GM12878 (cell line): ENCODE data around the gene CRB3. TPM values are rescaled to one million over a fixed set of nuclear protein-coding genes. Genes with fewer than 3 reads are reported as not detected.
A peak's percentile ranks its signal among the peaks of the same experiment; 100 is the strongest.

Experiments
- ATAC-seq: fragments of 200-7000 bp; cut with Tn5 transposase; 3 replicates; pipeline ENCODE4 v1.9.1; 2020; ENCODE audit warnings: mild to moderate bottlenecking, moderate library complexity
- BruUV-seq: library from RNA; stranded (reverse); fragments of 400-500 nt; replicated peaks from 2 replicates; lab custom pipeline; 2021; lab: Mats Ljungman, UMichigan
- CTCF ChIA-PET: fragments of 300-600 bp; sonication (Branson Sonifier 250); formaldehyde crosslinking; extraction: SDS; loops from one replicate; lab custom pipeline; 2021; ENCODE audit warnings: inconsistent platforms; lab: Yijun Ruan, JAX
- POLR2A ChIA-PET: fragments of 350-600 bp; formaldehyde crosslinking; extraction: SDS; loops from one replicate; lab custom pipeline; 2021; ENCODE audit warnings: inconsistent platforms; lab: Charles Lee
- RAD21 ChIA-PET: fragments of 300-600 bp; sonication (Branson Sonifier 250); formaldehyde crosslinking; loops from one replicate; lab custom pipeline; 2023; ENCODE audit warnings: antibody characterized with exemption; ENCODE audit not compliant: unreplicated experiment; lab: Charles Lee
- SMC1A ChIA-PET: fragments of 300-600 bp; sonication (Branson Sonifier 250); formaldehyde crosslinking; loops from one replicate; lab custom pipeline; 2023; ENCODE audit not compliant: unreplicated experiment, uncharacterized antibody; lab: Charles Lee
- DNase-seq: peaks from one replicate; pipeline ENCODE4 v3.0.0-alpha.2; 2011; ENCODE audit warnings: low read depth, low spot score
- FAIRE-seq: peaks from 3 replicates; lab custom pipeline; 2011; peaks lifted over from hg19 to GRCh38; lab: Jason Lieb, UNC
- H2AFZ ChIP-seq: 2 replicates; pipeline ENCODE4 v1.6.0; 2011; ENCODE audit warnings: low read depth, low read length, control low read depth; ENCODE audit not compliant: control insufficient read depth
- H3K27ac ChIP-seq: 2 replicates; pipeline ENCODE4 v1.5.1; 2011; ENCODE audit warnings: control low read depth; ENCODE audit not compliant: control insufficient read depth, insufficient read depth
- H3K27me3 ChIP-seq, 2 experiments: replicated peaks in 1 of 2; 2 replicates each; pipeline versions ENCODE4 v1.6.0 to v1.6.1; 2011; ENCODE audit warnings: low read length in 1 of 2; ENCODE audit not compliant: control insufficient read depth in 2 of 2, insufficient read depth in 2 of 2
- H3K36me3 ChIP-seq, 2 experiments: 2 replicates each; pipeline ENCODE4 v1.5.1; 2011; ENCODE audit warnings: low read length in 1 of 2; ENCODE audit not compliant: control insufficient read depth in 2 of 2, insufficient read depth in 2 of 2
- H3K4me1 ChIP-seq: 2 replicates; pipeline ENCODE4 v1.6.1; 2011; ENCODE audit warnings: mild to moderate bottlenecking, low read length, moderate library complexity, mixed read lengths; ENCODE audit not compliant: control insufficient read depth, insufficient read depth
- H3K4me2 ChIP-seq: 2 replicates; pipeline ENCODE4 v1.6.0; 2011; ENCODE audit warnings: control low read depth; ENCODE audit not compliant: control insufficient read depth, insufficient read depth
- H3K4me3 ChIP-seq: fragments of 200-600 bp; sonication (generic); 2 replicates; pipeline ENCODE4 v1.5.1; 2016
- H3K79me2 ChIP-seq: 2 replicates; pipeline ENCODE4 v1.6.0; 2011; ENCODE audit warnings: low read length; ENCODE audit not compliant: control insufficient read depth, insufficient read depth
- H3K9ac ChIP-seq: 2 replicates; pipeline ENCODE4 v1.8.0; 2011; ENCODE audit warnings: low read length, control low read depth, mixed read lengths; ENCODE audit not compliant: control insufficient read depth, insufficient read depth
- H3K9me3 ChIP-seq: replicated peaks from 3 replicates; pipeline ENCODE4 v1.5.1; 2011; ENCODE audit warnings: mild to moderate bottlenecking, low read length; ENCODE audit not compliant: control insufficient read depth, insufficient read depth
- H4K20me1 ChIP-seq: 2 replicates; pipeline ENCODE4 v1.6.0; 2011; ENCODE audit not compliant: control insufficient read depth, insufficient read depth
- BACH1 ChIP-seq: fragments of 450-650 bp; IDR thresholded peaks from 2 replicates; pipeline ENCODE4 v1.6.1; 2017; ENCODE audit warnings: mild to moderate bottlenecking, borderline replicate concordance
- BHLHE40 ChIP-seq, 2 experiments: fragments of 450-650 bp in 1 of 2; IDR thresholded peaks; 2 replicates each; pipeline ENCODE4 v1.6.1; 2011 to 2017; ENCODE audit warnings: low read depth in 2 of 2, borderline replicate concordance in 1 of 2, improper control_type of control experiment in 1 of 2, low read length in 1 of 2, mild to moderate bottlenecking in 1 of 2
- CHD2 ChIP-seq: IDR thresholded peaks from 2 replicates; pipeline ENCODE4 v1.6.1; 2011; ENCODE audit warnings: low read depth, low read length, improper control_type of control experiment, borderline replicate concordance
- CTCF ChIP-seq, 3 experiments: IDR thresholded peaks in 2 of 3; conservative IDR thresholded peaks in 1 of 3; 2 replicates each; pipeline ENCODE4 v1.5.1; 2011; ENCODE audit warnings: low read depth in 3 of 3, low read length in 3 of 3, mild to moderate bottlenecking in 3 of 3, control low read depth in 2 of 3, moderate library complexity in 2 of 3, inconsistent platforms in 1 of 3, mixed read lengths in 1 of 3; ENCODE audit not compliant: control insufficient read depth in 2 of 3, insufficient read depth in 1 of 3; ENCODE audit errors: extremely low read depth in 1 of 3
- DPF2 ChIP-seq: fragments of 450-650 bp; IDR thresholded peaks from 2 replicates; pipeline ENCODE4 v1.6.1; 2017; ENCODE audit warnings: mild to moderate bottlenecking
- EGR1 ChIP-seq, 2 experiments: IDR thresholded peaks; 1 replicate in 1 of 2; 2 replicates in 1 of 2; pipeline ENCODE4 v1.6.1; 2011 to 2012; ENCODE audit warnings: low read depth in 2 of 2, low read length in 2 of 2, borderline replicate concordance in 1 of 2, mild to moderate bottlenecking in 1 of 2, moderate library complexity in 1 of 2
- EZH2 ChIP-seq: IDR thresholded peaks from 2 replicates; pipeline ENCODE4 v1.6.1; 2012; ENCODE audit warnings: low read depth, mild to moderate bottlenecking, control low read depth, inconsistent platforms, low read length, borderline replicate concordance; ENCODE audit not compliant: control insufficient read depth
- IKZF1 ChIP-seq: fragments of 450-650 bp; conservative IDR thresholded peaks from 2 replicates; pipeline ENCODE4 v1.6.1; 2017; ENCODE audit warnings: antibody characterized with exemption, mild to moderate bottlenecking
- MEF2B ChIP-seq: fragments of 450-650 bp; IDR thresholded peaks from 2 replicates; pipeline ENCODE4 v1.6.1; 2018; ENCODE audit warnings: mild to moderate bottlenecking, moderate library complexity; ENCODE audit not compliant: partially characterized antibody, poor library complexity, severe bottlenecking
- NBN ChIP-seq: fragments of 450-650 bp; IDR thresholded peaks from 2 replicates; pipeline ENCODE4 v1.6.1; 2016
- NFXL1 ChIP-seq: fragments of 450-650 bp; IDR thresholded peaks from 2 replicates; pipeline ENCODE4 v1.6.1; 2017; ENCODE audit warnings: antibody characterized with exemption, mild to moderate bottlenecking, borderline replicate concordance
- PAX5 ChIP-seq: IDR thresholded peaks from 2 replicates; pipeline ENCODE4 v1.6.1; 2011; ENCODE audit warnings: low read depth, low read length, borderline replicate concordance
- POLR2A ChIP-seq: IDR thresholded peaks from 2 replicates; pipeline ENCODE4 v1.6.1; 2011; ENCODE audit warnings: low read depth, mild to moderate bottlenecking, low read length
- SIN3A ChIP-seq: IDR thresholded peaks from 2 replicates; pipeline ENCODE4 v1.6.1; 2012; ENCODE audit warnings: low read depth, low read length, improper control_type of control experiment
- SREBF2 ChIP-seq: IDR thresholded peaks from 2 replicates; pipeline ENCODE4 v1.6.1; 2012; ENCODE audit warnings: mild to moderate bottlenecking, low read length
- YBX1 ChIP-seq: fragments of 450-650 bp; IDR thresholded peaks from 2 replicates; pipeline ENCODE4 v1.6.1; 2016; ENCODE audit warnings: antibody characterized with exemption
- WGBS: methylation state at CpG from one replicate; pipeline ENCODE4 v1.1.6; 2016; ENCODE audit warnings: low lambda C conversion rate; ENCODE audit not compliant: insufficient replicate concordance, insufficient coverage; ENCODE audit errors: missing lambda C conversion rate; 5-methylcytosine and 5-hydroxymethylcytosine counted together
- in situ Hi-C: fragments of 300-500 bp; cut with MboI; formaldehyde crosslinking; loops from 9 replicates; pipeline ENCODE4 v1.14.3; 2018; ENCODE audit warnings: mixed read lengths
- intact Hi-C: fragments of 100-400 bp; cut with micrococcal nuclease; formaldehyde crosslinking; loops from one replicate; pipeline ENCODE4 v1.14.2; 2022; ENCODE audit not compliant: unreplicated experiment
- polyA plus RNA-seq, 11 experiments: library from polyadenylated mRNA; depleted of rRNA in 4 of 11; unstranded in 6 of 11; stranded (reverse) in 5 of 11; fragments of >200 nt; fragmentation: Nextera tagmentation in 4 of 11; fragmentation: Illumina TruSeq in 1 of 11; extraction: Ambion mirVana in 4 of 11; extraction: Trizol in 1 of 11; gene quantifications; 1 replicate in 1 of 11; 2 replicates in 10 of 11; pipeline versions ENCODE4 v1.2.1 to v1.2.3, GENCODE V29; 2011 to 2016; ENCODE audit warnings: inconsistent platforms in 2 of 11, missing spikeins in 2 of 11, low read depth in 1 of 11
- total RNA-seq, 4 experiments: library from RNA; depleted of rRNA in 3 of 4; stranded (reverse); fragments of >200 nt in 3 of 4; fragmentation: Illumina TruSeq in 1 of 4; extraction: Trizol in 1 of 4; gene quantifications; 2 replicates each; pipeline versions ENCODE4 v1.2.1 to v1.2.3, GENCODE V29; 2013 to 2021

Gene CRB3
- total and polyA plus RNA-seq, 10 of the 15 experiments (the other 5 are each of a cell fraction or from before 2014, with no cell fraction given), result 0.11 to 1.9 (median 0.98) TPM; not detected in 1

DNA sequence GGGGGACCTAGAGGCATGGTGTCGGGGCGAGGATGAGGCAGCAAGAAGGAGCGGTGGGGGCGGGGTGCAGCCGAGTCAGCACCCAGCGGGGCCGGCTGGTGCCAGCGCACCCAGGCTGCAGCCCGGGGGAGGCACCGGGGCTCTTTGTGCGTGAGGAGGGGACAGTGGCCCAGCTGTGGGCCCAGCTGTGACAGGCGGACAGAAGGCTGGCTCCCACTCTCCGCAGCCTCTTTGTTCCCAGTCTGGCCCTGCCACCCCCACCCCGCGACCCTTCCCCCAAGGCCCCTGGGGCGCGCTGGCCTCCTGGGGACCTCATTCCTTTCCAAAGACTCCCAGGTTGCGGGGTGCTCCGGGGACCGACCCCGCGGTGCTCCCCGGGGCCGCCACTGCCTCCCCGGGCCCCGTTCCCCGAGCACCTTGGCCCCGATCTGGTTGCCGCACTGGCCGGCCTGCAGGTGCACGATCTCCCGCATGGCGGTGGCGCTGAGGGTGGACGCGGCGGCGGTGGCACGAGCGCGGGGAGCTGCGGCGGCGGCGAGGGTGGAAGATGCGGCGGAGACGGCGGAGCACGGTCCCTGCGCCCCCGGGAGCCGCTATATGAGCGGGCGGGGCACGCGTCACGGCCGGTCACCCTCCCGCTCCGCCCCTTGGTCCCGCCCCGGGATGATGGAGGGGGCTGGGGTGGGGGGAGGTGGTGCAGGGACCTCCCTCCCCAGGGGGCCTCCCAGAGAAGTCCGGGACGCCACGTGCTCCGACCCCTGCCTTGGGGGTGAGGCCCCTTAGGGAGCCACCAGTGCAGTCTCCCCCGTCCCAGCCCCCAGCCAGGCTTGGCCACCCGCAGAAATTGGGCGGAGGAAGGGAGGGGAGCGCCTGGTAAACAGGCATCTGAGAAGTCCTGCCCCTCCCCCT, 37.9 kb downstream of the CRB3 start, which contains the start of gene TUBB4A:
TSS of gene TUBB4A (minus strand) at position 570 of the 909 bp plus-strand sequence. CDS start at position 473, 97 bp downstream.
- in situ Hi-C loops, result no loop called here
- Histone ChIP-seq H3K9me3 (no peaks in the 10 kb centered on the region), H3K27ac (no peak within 1 kb of the TSS), H4K20me1 (no peaks in the 10 kb centered on the region), H3K4me3 (peak within 1 kb of the TSS; percentile 71), H3K79me2 (no peaks in the 10 kb centered on the region), H3K27me3 (peaks cover 0 to 2% of the 10 kb centered on the region in 2 experiments; a peak in 3 of 4 replicates), H2AFZ (peak within 1 kb of the TSS; percentile 72), H3K4me1 (peaks cover 2% of the 10 kb centered on the region), H3K36me3 (no peaks in the 10 kb centered on the region), H3K4me2 (peak within 1 kb of the TSS; percentile 87), H3K9ac (peak within 1 kb of the TSS; percentile 22; the same call in 1 of the 2 replicates)
- ChIA-PET POLR2A (interaction anchor here (0.6 to 0.7 kb wide), 2 partner anchors 39 to 97 kb away, joined by 3 to 5 read pairs; no protein-coding TSS in a partner anchor), SMC1A (interaction anchor here (1.0 kb wide), 1 partner anchor 21 kb away, joined by 3 read pairs; the partner anchor contains the start of gene DENND1C), RAD21 (interaction anchor here (1.2 to 3.5 kb wide), 2 partner anchors 20 to 376 kb away, joined by 4 to 18 read pairs; partner anchors contain the start of gene DENND1C), CTCF (interaction anchor here (0.6 to 1.7 kb wide), 6 partner anchors 14 to 454 kb away, joined by 3 to 5 read pairs (median 3); partner anchors contain the start of gene DENND1C)
- peak; percentile 61; the same call in 1 of the 2 replicates for TF ChIP-seq NFXL1
- TF ChIP-seq DPF2, result 0 out of 2 replicates have a peak, but pooled peaks have one; percentile 43
- TF ChIP-seq YBX1, result no peak
- TF ChIP-seq CHD2, result peak; percentile 43; the same call in 1 of the 2 replicates
- no peak for TF ChIP-seq SREBF2
- TF ChIP-seq BACH1, result 0 out of 2 replicates have a peak, but pooled peaks have one; percentile 19
- TF ChIP-seq BHLHE40 (IDR thresholded peaks at IDR 0.05; ENCODE audit: borderline replicate concordance in 1 of 2, low read depth in 2 of 2, low read length in 1 of 2), result peak in 1 of 2 experiments; percentile 85; a peak in 2 of 4 replicates
- peak; percentile 70 for TF ChIP-seq POLR2A
- TF ChIP-seq EZH2, result no peak
- TF ChIP-seq NBN, result no peak
- peak in 1 of 3 experiments; percentile 14; a peak in 1 of 6 replicates for TF ChIP-seq CTCF (IDR thresholded peaks at IDR 0.05 in 2 of 3, conservative IDR thresholded peaks at IDR 0.05 in 1 of 3; ENCODE audit: control insufficient read depth in 2 of 3, extremely low read depth in 1 of 3, insufficient read depth in 1 of 3, low read depth in 3 of 3, low read length in 3 of 3)
- TF ChIP-seq PAX5, result peak; percentile 85
- peak; percentile 16 for TF ChIP-seq MEF2B
- TF ChIP-seq SIN3A, result no peak
- TF ChIP-seq EGR1 (IDR thresholded peaks at IDR 0.05; ENCODE audit: borderline replicate concordance in 1 of 2, low read depth in 2 of 2, low read length in 2 of 2), result peak in 1 of 2 experiments; percentile 42; a peak in 1 of 3 replicates
- 0 out of 2 replicates have a peak, but pooled peaks have one; percentile 22 for TF ChIP-seq IKZF1
- WGBS, result 2% methylated on average over 19 of the region's 71 CpGs
- intact Hi-C loops, result loop anchor here (10.0 kb wide), 2 partner anchors 107 to 337 kb away; partner anchors contain the start of gene GTF2F1
- no peak for FAIRE-seq
- peak; percentile 77 for ATAC-seq
- BruUV-seq, result no TSS peak
- DNase-seq, result no peak
